ENCODE data around the gene BBS9. TPM values are rescaled to one million over a fixed set of nuclear protein-coding genes. Genes with fewer than 3 reads are reported as not detected.
A peak's percentile ranks its signal among the peaks of the same experiment; 100 is the strongest.
"Not testable (repeated sequence)": the region's sequence is repeated elsewhere in the genome, so short reads cannot be mapped to it uniquely, and the experiment has no call there.

Gene BBS9
- 22.7 TPM for total RNA-seq

DNA sequence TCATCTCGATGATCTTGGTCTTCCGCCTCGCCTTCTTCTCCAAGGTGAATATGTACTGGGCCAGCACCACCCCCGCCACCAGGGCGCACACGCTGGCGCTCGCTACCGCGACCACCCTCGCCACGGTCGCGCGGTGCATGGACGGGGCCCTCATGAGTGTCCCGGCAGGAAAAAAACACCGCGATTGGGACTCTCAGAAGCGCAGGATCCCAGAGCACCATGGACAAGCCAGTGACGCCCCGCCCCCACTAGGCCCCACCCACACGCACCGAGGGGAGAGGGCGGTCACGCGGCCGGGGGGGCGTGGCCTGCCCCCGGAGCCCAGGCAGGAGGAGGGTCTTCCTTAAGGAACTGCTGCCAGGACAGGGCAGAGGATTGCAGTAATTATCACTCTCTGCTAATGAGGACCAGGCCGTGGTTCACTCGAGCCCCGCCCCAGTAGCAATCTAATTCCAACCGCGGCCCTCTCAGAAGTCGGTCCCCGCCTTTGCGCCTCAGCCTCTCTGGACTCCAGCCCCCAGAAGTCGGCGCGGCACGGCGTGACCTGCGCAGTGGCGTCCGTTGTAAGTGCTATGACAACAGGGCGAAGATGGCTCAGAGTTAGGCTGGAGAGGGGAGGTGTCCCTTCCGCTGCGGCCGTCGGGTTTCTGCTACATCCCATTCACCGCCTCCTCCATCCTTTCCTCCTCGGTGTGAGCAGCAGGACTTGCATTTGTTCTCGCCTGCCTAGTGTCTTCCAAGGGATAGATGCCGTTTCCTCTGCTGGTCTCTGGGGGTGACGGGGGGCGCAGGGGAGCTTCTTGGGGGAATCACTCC is at the start of gene BBS9:
TSS of gene BBS9 (plus strand) at position 575 of the 816 bp plus-strand sequence. CDS start 16,689 bp downstream, outside the sequence.
- peak; percentile 94 for DNase-seq (ENCODE audit: low spot score)

GRCh38 chr7:33079763-33080690 is 49.3 kb upstream of the BBS9 start:
- DNase-seq (ENCODE audit: low spot score) = no peak

GRCh38 chr7:33087356-33087755 is 42.0 kb upstream of the BBS9 start:
- DNase-seq (ENCODE audit: low spot score) = no peak

GRCh38 chr7:33087858-33088257 is 41.5 kb upstream of the BBS9 start:
- no peak for DNase-seq (ENCODE audit: low spot score)

- DNase-seq (ENCODE audit: low spot score) = no peak
These were observed 40.2 kb upstream of the BBS9 start for GRCh38 chr7:33089142-33089541.

GRCh38 chr7:33091111-33091531 is 38.2 kb upstream of the BBS9 start:
- no peak for DNase-seq (ENCODE audit: low spot score)

- DNase-seq (ENCODE audit: low spot score) = no peak
These were observed 37.6 kb upstream of the BBS9 start for GRCh38 chr7:33091641-33092191.

DNA sequence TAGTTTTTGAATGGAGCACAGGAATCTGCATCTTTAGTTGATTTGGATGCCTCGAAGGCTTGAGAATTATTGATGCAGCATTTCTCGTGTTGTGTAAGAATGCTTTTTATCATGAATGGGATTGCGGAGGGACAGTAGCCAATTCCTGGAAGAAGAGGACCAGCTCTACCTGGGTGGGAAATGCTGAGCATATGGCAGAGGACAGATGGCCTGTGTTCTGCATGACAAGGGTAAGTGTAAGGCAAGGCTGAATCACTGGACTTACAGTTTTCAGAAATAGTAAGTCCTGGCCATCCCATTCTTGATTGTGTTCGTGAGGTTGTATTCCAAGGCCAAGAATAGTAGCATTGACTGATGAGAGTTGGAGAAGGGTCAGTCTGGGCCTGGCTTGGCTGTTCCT is 36.1 kb upstream of the BBS9 start:
- no peak for DNase-seq (ENCODE audit: low spot score)

DNA sequence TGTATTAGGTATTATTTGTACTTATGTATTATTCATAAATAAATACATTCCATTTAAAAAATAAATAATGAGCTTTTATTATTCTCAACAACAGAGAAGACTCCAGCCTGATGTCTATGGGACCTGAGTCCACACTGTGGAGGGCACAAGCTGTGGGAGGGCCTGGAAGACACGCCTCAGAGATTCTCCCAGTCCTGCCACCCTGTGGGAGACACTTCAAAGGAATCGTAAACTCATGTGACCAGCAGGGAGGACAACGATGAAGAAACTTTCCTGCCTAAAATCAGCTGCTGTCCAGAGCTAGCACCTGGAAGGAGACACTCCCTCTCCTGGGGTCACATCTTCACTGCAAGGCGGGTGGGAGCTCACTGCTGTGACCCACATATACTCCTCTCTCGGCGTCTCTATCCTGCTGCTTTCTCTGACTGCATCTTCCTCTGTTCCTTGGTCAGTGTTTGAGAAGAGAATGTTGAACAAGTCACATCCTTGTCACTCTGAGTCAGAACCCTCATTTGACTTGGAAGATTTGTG is 34.6 kb upstream of the BBS9 start:
- not testable (repeated sequence) for DNase-seq (ENCODE audit: low spot score)

DNA sequence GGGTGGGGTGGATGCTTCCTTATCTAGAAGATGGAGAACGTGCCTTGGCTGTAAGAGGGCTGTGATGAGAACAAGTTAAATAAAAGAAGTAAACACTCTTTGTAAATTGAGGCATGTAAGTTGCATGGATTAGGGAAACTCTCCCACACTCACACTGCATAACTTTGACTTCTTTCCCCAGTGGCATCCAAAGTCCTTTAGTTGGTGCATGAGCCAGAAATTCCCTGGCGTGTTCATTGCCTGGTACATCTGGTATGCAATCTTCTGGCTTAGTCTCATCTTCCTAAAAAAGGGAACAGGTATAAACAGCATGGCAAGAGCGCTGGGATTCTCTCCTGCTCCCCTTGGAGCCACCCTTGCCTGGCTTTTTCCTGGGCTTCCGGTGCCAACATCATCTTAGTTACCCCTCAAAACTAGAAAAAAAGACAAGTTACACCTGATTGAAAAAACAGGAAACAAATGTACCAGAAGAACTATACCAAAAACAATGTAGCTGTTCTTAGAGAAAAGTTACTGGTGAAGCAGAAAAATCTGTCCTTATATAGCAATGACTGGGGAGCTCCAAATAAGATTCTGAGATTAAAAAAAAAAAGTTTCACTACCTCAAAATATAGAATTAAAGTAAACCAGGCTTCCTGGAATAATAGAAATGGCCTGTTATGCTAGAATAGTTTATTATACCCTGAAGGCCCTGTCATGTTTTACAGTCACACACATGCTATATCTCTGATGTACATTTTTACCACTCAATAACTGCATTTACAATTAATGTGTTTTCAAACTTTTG is 30.0 kb upstream of the BBS9 start:
- no peak for DNase-seq (ENCODE audit: low spot score)

DNA sequence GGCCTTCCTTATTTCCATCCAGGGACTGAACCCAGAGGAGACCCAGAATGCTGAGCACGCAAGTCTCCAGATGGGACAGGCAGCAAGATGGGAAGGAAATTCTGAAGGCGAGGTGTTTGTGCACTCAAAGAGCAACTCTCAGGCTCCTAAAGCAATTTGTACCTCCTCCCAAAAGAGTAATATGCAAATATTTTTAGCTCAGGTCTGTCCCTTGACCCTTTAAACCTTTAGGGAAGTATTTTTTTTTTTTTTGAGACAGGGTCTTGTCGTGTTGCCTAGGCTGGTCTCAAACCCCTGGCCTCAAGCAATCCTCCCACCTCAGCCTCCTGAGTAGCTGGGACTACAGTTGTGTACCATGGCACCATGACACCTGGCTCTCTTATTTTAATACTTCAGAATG is 28.6 kb upstream of the BBS9 start:
- DNase-seq (ENCODE audit: low spot score) = no peak

DNA sequence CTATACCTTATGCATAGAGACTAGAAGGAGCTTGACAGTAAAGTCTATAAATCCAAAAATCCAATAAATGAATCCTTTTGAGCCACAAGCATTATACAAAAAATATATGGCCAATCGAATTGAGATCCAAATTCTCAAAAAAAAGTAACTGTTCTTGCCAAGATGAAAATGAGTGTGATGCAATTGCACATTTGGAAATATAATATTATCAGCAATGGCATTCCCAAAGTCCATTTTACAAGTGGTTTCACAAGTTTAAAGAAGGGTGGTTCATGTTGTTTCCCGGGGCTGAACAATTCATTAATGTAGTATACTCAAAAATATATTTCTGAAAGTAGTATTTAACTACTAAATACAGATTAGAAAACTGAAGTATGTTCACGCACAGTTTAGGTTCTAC is 27.5 kb upstream of the BBS9 start:
- DNase-seq (ENCODE audit: low spot score) = no peak

DNA sequence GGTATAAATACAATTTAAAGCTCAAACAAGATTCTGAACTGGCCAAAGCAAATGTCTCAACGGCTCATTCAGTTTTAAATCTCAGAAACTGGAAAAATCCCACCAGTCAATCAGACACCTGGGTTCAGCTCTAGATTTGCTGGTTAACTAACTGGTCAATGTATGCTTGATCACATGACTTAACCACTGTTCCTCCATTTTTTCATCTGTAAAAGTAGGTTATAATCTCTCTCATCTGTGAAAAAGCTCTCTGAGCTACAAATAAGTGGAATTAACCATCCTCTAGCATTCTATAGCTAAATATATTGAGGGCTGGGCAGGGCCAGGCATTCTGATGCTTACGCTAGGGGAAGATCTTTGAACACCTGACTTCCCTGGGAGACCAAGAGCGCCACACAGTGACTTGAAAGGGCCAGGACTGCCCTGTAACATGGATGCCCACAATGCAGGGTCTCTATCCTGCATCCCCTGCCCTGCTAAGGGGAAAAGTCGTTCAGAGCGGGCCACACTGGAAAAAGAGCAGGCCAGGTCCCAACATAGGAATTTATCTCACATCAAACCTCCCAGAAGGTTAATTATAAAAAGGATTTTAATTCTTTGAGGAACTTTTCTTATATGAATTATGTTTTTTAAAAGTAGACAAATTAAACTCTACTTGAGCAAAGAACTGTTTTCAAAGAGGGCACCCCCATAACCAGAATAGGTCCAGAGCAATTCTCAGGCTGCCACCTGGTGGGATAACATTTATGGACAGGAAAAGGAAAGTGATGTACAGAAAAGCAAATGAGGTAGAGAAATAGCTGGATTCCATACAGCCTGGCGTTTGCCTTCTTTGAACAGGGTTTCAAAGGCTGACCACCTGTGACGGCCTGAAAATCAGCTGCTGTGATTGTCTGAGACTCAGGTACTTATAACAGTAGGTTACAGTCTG is 22.0 kb upstream of the BBS9 start:
- DNase-seq (ENCODE audit: low spot score) = no peak

GRCh38 chr7:33108554-33109004 is 20.8 kb upstream of the BBS9 start:
- DNase-seq (ENCODE audit: low spot score) = no peak

DNA sequence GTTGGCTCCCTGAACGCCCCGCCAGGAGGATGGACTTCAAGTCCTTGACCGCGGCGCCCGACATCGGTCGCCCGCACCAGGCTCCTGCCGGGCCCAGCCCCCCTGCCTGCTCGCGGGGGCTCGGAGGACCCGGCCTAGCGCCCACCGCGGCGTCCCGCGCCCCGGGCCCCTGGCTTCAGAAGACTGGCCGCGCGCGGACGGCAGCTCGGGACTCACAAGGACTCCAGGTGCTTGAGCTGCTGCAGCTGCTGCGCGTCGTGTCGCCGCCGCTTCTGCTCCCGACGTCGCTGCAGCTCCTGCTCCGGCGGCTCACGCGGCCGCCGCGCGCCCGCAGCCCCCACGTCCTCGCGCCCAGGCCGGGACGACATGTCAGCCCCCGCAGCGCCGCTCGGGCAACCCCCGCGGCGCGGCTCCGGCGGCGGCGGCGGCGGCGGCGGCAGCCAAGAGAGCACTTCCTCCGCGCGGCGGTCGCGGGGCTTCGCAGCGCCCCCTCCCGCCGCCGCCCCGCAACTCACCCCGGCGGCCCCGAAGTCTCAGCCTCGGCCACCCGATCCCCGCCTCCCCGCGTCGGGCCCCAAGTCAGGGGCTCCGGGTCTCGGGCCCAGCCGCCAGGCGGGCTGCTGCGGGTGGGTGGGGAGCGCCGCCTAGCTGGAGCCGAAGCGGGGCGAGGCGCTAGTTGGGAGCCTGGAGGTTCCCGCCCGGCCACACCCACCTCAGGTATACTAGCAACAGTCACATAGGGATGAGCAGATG is 20.2 kb upstream of the BBS9 start, which contains the start of gene RP9:
TSS of gene RP9 (minus strand) at position 400 of the 753 bp plus-strand sequence. CDS start at position 368, 32 bp downstream.
- peak; percentile 55 for DNase-seq (ENCODE audit: low spot score)

DNA sequence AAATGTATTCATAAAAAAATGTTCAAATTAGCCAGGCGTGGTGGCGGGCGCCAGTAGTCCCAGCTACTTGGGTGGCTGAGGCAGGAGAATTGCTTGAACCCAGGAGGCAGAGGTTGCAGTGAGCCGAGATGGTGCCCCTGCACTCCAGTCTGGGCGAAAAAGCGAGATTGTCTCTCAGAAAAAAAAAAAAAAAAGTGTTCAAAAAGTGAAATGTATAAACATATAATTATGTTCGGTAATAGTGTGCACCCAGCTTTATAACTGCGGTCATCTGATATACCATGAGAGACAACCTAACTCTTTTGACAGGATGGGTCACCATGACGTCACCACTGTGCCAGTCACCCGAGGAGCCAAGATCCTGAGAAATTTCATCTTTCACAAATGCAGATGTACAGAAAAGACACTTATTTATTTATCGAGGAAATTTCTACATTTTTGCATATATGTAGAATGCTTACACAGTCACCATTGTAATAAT is 19.6 kb upstream of the BBS9 start:
- no peak for DNase-seq (ENCODE audit: low spot score)

DNA sequence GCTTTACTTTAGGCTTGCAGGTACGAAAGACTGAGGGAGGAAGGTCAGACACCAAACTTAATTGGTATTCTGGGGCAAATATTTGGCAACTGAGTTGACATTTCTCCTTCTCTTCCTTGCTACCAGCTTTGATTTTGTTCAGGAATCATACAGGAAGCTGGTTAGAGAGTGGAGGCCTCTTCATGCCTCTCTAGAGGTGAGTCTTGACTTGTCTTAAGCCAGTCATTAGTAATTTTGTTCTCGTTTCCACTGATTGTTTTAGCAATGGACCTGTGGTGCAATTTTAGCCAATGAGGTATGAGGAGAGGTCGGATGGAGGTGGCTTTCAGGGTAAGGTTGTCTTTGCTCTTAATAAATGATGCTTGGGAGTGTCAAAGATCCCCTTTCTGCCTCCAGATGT is 17.8 kb upstream of the BBS9 start:
- no peak for DNase-seq (ENCODE audit: low spot score)

GRCh38 chr7:33114976-33115375 is 14.4 kb upstream of the BBS9 start:
- no peak for DNase-seq (ENCODE audit: low spot score)

DNA sequence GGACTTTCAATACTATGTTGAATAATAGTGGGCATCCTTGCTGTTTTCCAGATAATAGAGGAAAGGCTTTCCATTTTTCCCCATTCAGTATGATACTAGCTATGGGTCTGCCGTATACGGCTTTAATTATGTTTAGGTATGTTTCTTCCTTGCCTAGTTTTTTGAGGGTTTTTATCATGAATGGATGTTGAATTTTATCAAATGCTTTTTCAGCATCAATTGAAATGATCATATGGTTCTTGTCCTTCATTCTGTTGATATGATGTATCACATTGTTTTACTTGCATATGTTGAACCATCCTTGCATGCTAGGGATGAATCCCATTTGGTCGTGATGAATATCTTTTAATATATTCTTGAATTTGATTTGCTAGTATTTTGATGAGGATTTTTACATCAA is 11.0 kb upstream of the BBS9 start:
- no peak for DNase-seq (ENCODE audit: low spot score)

Measured in ureter (tissue), 1 donor.